Parathyroid adenoma (tissue), 2 donors: Measurements from ENCODE around the gene CAMK1D.
"Not testable (repeated sequence)": the region's sequence is repeated elsewhere in the genome, so short reads cannot be mapped to it uniquely, and the experiment has no call there.

Source experiments
- H2AFZ ChIP-seq: fragments of 300-600 bp; sonication (generic); one replicate; pipeline ENCODE4 v1.7.0; 2017; ENCODE audit warnings: antibody characterized with exemption, mild to moderate bottlenecking
- H3K27ac ChIP-seq: fragments of 300-600 bp; sonication (generic); one replicate; pipeline ENCODE4 v1.7.0; 2017
- H3K27me3 ChIP-seq: fragments of 300-600 bp; sonication (generic); one replicate; pipeline ENCODE4 v1.7.0; 2017; ENCODE audit warnings: low read length; ENCODE audit not compliant: control insufficient read depth, insufficient read depth
- H3K36me3 ChIP-seq: fragments of 300-600 bp; sonication (generic); one replicate; pipeline ENCODE4 v1.7.0; 2017; ENCODE audit warnings: low read length; ENCODE audit not compliant: control insufficient read depth, insufficient read depth
- H3K4me1 ChIP-seq: fragments of 300-600 bp; sonication (generic); one replicate; pipeline ENCODE4 v1.7.0; 2017; ENCODE audit warnings: control low read depth
- H3K4me2 ChIP-seq: fragments of 300-600 bp; sonication (generic); one replicate; pipeline ENCODE4 v1.7.0; 2017; ENCODE audit warnings: low read length
- H3K4me3 ChIP-seq: fragments of 300-600 bp; sonication (generic); one replicate; pipeline ENCODE4 v1.7.0; 2017; ENCODE audit warnings: low read depth, low read length
- H3K79me2 ChIP-seq: fragments of 300-600 bp; sonication (generic); one replicate; pipeline ENCODE4 v1.7.0; 2017; ENCODE audit warnings: control low read depth
- H3K9ac ChIP-seq: fragments of 300-600 bp; sonication (generic); one replicate; pipeline ENCODE4 v1.7.0; 2017; ENCODE audit warnings: mild to moderate bottlenecking
- H3K9me3 ChIP-seq: fragments of 300-600 bp; sonication (generic); one replicate; pipeline ENCODE4 v1.7.0; 2017; ENCODE audit warnings: low read length; ENCODE audit not compliant: control insufficient read depth
- CTCF ChIP-seq: fragments of 300-600 bp; sonication (generic); IDR thresholded peaks from one replicate; pipeline ENCODE4 v1.7.0; 2017; ENCODE audit warnings: antibody characterized with exemption, mild to moderate bottlenecking
- donor health status: primary hyperparathyroidism.

The CAMK1D gene

GRCh38 chr10:12808014-12808613 lies 458.8 kb downstream of the CAMK1D start:
- no peak overlapping the region for H3K4me3 ChIP-seq
- no peak overlapping the region for H3K4me2 ChIP-seq
- H3K27ac ChIP-seq = no peak overlapping the region
- no peak for TF ChIP-seq CTCF
- no peak overlapping the region for H2AFZ ChIP-seq
- no peaks in the 10 kb centered on the region for H3K4me1 ChIP-seq
- H3K9me3 ChIP-seq = no peaks in the 10 kb centered on the region
- H3K79me2 ChIP-seq = no peaks in the 10 kb centered on the region
- H3K9ac ChIP-seq = no peak overlapping the region
- H3K27me3 ChIP-seq = no peaks in the 10 kb centered on the region
- H3K36me3 ChIP-seq = no peaks in the 10 kb centered on the region

GRCh38 chr10:12810046-12810445 lies 460.7 kb downstream of the CAMK1D start:
- H2AFZ ChIP-seq, H3K9ac ChIP-seq, H3K27me3 ChIP-seq, H3K4me1 ChIP-seq, H3K4me3 ChIP-seq, H3K9me3 ChIP-seq, H3K36me3 ChIP-seq, H3K79me2 ChIP-seq, H3K27ac ChIP-seq, H3K4me2 ChIP-seq: not testable (repeated sequence)

- Histone ChIP-seq H3K4me1 (no peaks in the 10 kb centered on the region), H3K4me3 (no peak overlapping the region), H3K4me2 (no peak overlapping the region), H2AFZ (no peak overlapping the region), H3K9me3 (no peaks in the 10 kb centered on the region), H3K27ac (no peak overlapping the region), H3K9ac (no peak overlapping the region), H3K36me3 (no peaks in the 10 kb centered on the region), H3K27me3 (no peaks in the 10 kb centered on the region), H3K79me2 (no peaks in the 10 kb centered on the region)
- TF ChIP-seq CTCF = no peak
These were observed 462.5 kb downstream of the CAMK1D start for GRCh38 chr10:12811826-12812225.

- no peak overlapping the region for H3K4me3 ChIP-seq
- no peak overlapping the region for H3K9ac ChIP-seq
- H3K27me3 ChIP-seq = no peaks in the 10 kb centered on the region
- no peaks in the 10 kb centered on the region for H3K9me3 ChIP-seq
- no peak overlapping the region for H3K4me2 ChIP-seq
- no peaks in the 10 kb centered on the region for H3K4me1 ChIP-seq
- no peak overlapping the region for H2AFZ ChIP-seq
- H3K36me3 ChIP-seq = no peaks in the 10 kb centered on the region
- H3K27ac ChIP-seq = no peak overlapping the region
- no peak for TF ChIP-seq CTCF
- H3K79me2 ChIP-seq = no peaks in the 10 kb centered on the region
These were observed 463.2 kb downstream of the CAMK1D start for GRCh38 chr10:12812571-12812970.

GRCh38 chr10:12814166-12814565 lies 464.8 kb downstream of the CAMK1D start:
- Histone ChIP-seq H3K4me3 (no peak overlapping the region), H3K36me3 (no peaks in the 10 kb centered on the region)
- no peak for TF ChIP-seq CTCF

More at GRCh38 chr10:12814166-12814565, 464.8 kb downstream of the CAMK1D start:
- Histone ChIP-seq H3K27me3 (no peaks in the 10 kb centered on the region), H2AFZ (no peak overlapping the region), H3K9me3 (no peaks in the 10 kb centered on the region), H3K9ac (no peak overlapping the region), H3K4me2 (no peak overlapping the region), H3K79me2 (no peaks in the 10 kb centered on the region), H3K4me1 (no peaks in the 10 kb centered on the region), H3K27ac (no peak overlapping the region)
